WTC11 (cell line): Measurements from ENCODE around the gene IMPDH1. TPM values are rescaled to one million over a fixed set of nuclear protein-coding genes. Genes with fewer than 3 reads are reported as not detected.

Source experiments
- ATF2 ChIP-seq: sonication (generic); formaldehyde crosslinking; IDR thresholded peaks from 2 replicates; pipeline ENCODE4 v1.8.1; 2022; ENCODE audit warnings: low read depth, missing genetic modification reagents, borderline replicate concordance
- ATF6 ChIP-seq: sonication (generic); formaldehyde crosslinking; IDR thresholded peaks from 2 replicates; pipeline ENCODE4 v1.8.1; 2023; ENCODE audit warnings: mild to moderate bottlenecking, missing genetic modification reagents
- CREB1 ChIP-seq: sonication (generic); formaldehyde crosslinking; IDR thresholded peaks from 2 replicates; pipeline ENCODE4 v1.8.0; 2023; ENCODE audit warnings: mild to moderate bottlenecking, missing genetic modification reagents
- E2F4 ChIP-seq: sonication (generic); formaldehyde crosslinking; IDR thresholded peaks from 2 replicates; pipeline ENCODE4 v1.8.1; 2022; ENCODE audit warnings: low read depth, mild to moderate bottlenecking, moderate library complexity, missing genetic modification reagents, borderline replicate concordance
- FOXP1 ChIP-seq: sonication (generic); formaldehyde crosslinking; IDR thresholded peaks from 2 replicates; pipeline ENCODE4 v1.8.0; 2022; ENCODE audit warnings: missing genetic modification reagents, mild to moderate bottlenecking, moderate library complexity, borderline replicate concordance
- RELA ChIP-seq: sonication (generic); formaldehyde crosslinking; IDR thresholded peaks from 2 replicates; pipeline ENCODE4 v1.8.1; 2022; ENCODE audit warnings: missing genetic modification reagents, mild to moderate bottlenecking, borderline replicate concordance
- USF1 ChIP-seq: sonication (generic); formaldehyde crosslinking; IDR thresholded peaks from 2 replicates; pipeline ENCODE4 v1.8.0; 2022; ENCODE audit warnings: mild to moderate bottlenecking, missing genetic modification reagents
- ZNF121 ChIP-seq: sonication (generic); formaldehyde crosslinking; IDR thresholded peaks from 2 replicates; pipeline ENCODE4 v1.8.0; 2023; ENCODE audit warnings: missing genetic modification reagents
- ZNF138 ChIP-seq: sonication (generic); formaldehyde crosslinking; conservative IDR thresholded peaks from 2 replicates; pipeline ENCODE4 v1.8.1; 2022; ENCODE audit warnings: mild to moderate bottlenecking, moderate library complexity, missing genetic modification reagents
- ZNF232 ChIP-seq: sonication (generic); formaldehyde crosslinking; IDR thresholded peaks from 2 replicates; pipeline ENCODE4 v1.8.0; 2022; ENCODE audit warnings: mild to moderate bottlenecking, missing genetic modification reagents
- ZNF263 ChIP-seq: sonication (generic); formaldehyde crosslinking; IDR thresholded peaks from 2 replicates; pipeline ENCODE4 v1.8.1; 2022; ENCODE audit warnings: low read depth, mild to moderate bottlenecking, moderate library complexity, missing genetic modification reagents
- ZNF416 ChIP-seq: fragments of 250-450 bp; sonication (Bioruptor Pico); IDR thresholded peaks from 2 replicates; pipeline ENCODE4 v1.9.0; 2021; ENCODE audit warnings: mild to moderate bottlenecking, inconsistent platforms
- ZNF532 ChIP-seq: fragments of 250-450 bp; sonication (Bioruptor Pico); IDR thresholded peaks from 2 replicates; pipeline ENCODE4 v1.9.0; 2021; ENCODE audit warnings: mild to moderate bottlenecking, borderline replicate concordance
- total RNA-seq: library from RNA; stranded (reverse); gene quantifications from 3 replicates; pipeline ENCODE4 v1.2.3, GENCODE V29; 2021
- TF ChIP-seq, protein P1 (sequence below): sonication (generic); formaldehyde crosslinking; IDR thresholded peaks from 2 replicates; pipeline ENCODE4 v1.8.1; 2023; ENCODE audit warnings: mild to moderate bottlenecking, missing genetic modification reagents, borderline replicate concordance

IMPDH1 gene
- total RNA-seq, 1 experiment from 2014 or later: 54.2 TPM

- TF ChIP-seq ZNF532 (CRISPR knock-in tag) (no peak), E2F4 (CRISPR knock-in tag) (no peak), ATF6 (CRISPR knock-in tag) (no peak), ZNF263 (no peak), USF1 (CRISPR knock-in tag) (no peak), ZNF232 (no peak), ATF2 (CRISPR knock-in tag) (no peak), CREB1 (no peak), ZNF121 (CRISPR knock-in tag) (no peak), ZNF416 (CRISPR knock-in tag) (no peak), RELA (CRISPR knock-in tag) (no peak), ZNF138 (no peak), FOXP1 (no peak)
- TF ChIP-seq, protein P1, sequence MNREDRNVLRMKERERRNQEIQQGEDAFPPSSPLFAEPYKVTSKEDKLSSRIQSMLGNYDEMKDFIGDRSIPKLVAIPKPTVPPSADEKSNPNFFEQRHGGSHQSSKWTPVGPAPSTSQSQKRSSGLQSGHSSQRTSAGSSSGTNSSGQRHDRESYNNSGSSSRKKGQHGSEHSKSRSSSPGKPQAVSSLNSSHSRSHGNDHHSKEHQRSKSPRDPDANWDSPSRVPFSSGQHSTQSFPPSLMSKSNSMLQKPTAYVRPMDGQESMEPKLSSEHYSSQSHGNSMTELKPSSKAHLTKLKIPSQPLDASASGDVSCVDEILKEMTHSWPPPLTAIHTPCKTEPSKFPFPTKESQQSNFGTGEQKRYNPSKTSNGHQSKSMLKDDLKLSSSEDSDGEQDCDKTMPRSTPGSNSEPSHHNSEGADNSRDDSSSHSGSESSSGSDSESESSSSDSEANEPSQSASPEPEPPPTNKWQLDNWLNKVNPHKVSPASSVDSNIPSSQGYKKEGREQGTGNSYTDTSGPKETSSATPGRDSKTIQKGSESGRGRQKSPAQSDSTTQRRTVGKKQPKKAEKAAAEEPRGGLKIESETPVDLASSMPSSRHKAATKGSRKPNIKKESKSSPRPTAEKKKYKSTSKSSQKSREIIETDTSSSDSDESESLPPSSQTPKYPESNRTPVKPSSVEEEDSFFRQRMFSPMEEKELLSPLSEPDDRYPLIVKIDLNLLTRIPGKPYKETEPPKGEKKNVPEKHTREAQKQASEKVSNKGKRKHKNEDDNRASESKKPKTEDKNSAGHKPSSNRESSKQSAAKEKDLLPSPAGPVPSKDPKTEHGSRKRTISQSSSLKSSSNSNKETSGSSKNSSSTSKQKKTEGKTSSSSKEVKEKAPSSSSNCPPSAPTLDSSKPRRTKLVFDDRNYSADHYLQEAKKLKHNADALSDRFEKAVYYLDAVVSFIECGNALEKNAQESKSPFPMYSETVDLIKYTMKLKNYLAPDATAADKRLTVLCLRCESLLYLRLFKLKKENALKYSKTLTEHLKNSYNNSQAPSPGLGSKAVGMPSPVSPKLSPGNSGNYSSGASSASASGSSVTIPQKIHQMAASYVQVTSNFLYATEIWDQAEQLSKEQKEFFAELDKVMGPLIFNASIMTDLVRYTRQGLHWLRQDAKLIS (CRISPR knock-in tag): no peak
- TF ChIP-seq, all 79 proteins: peak for 0
These were observed 32.6 kb upstream of the IMPDH1 start (continued) for GRCh38 chr7:128442356-128442755.
